Stomach (tissue), 4 donors: Measurements from ENCODE around the gene FAM163B.

Experiments used
- POLR2AphosphoS5 ChIP-seq, 3 donors: sonication (generic); formaldehyde crosslinking; IDR thresholded peaks; one replicate each; pipeline ENCODE4 v1.6.1; 2016; ENCODE audit warnings: antibody characterized with exemption in 3 of 3
- TF ChIP-seq, protein P1 (sequence below), 7 experiments: fragments of 450-650 bp in 4 of 7; fragments of 200-600 bp in 3 of 7; sonication (generic) in 3 of 7; IDR thresholded peaks; one replicate each; pipeline ENCODE4 v1.5.1; 2016 to 2019; ENCODE audit warnings: antibody characterized with exemption in 7 of 7, control low read depth in 2 of 7, mild to moderate bottlenecking in 1 of 7

DNA sequence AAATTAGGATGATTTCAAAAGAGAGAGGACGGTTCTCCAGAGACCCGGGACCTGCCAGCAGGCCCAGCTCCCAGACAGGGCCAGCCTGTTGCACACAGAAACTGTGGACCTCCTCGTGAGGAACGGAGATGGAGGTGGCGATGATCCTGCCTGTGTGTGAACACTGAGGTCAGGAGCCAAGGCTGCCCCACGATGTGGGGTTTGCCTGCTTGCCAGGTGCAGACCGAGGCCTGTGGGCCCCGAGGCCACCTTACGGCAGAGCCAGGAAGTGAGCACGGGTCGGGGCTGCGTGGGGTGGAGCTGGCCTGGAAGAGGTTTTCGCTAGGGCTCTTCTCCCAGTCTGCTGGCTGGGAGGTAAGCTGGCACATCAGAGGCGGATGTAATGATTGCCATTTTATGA lies 4.3 kb downstream of the FAM163B start:
- TF ChIP-seq, protein P1, sequence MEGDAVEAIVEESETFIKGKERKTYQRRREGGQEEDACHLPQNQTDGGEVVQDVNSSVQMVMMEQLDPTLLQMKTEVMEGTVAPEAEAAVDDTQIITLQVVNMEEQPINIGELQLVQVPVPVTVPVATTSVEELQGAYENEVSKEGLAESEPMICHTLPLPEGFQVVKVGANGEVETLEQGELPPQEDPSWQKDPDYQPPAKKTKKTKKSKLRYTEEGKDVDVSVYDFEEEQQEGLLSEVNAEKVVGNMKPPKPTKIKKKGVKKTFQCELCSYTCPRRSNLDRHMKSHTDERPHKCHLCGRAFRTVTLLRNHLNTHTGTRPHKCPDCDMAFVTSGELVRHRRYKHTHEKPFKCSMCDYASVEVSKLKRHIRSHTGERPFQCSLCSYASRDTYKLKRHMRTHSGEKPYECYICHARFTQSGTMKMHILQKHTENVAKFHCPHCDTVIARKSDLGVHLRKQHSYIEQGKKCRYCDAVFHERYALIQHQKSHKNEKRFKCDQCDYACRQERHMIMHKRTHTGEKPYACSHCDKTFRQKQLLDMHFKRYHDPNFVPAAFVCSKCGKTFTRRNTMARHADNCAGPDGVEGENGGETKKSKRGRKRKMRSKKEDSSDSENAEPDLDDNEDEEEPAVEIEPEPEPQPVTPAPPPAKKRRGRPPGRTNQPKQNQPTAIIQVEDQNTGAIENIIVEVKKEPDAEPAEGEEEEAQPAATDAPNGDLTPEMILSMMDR (IDR thresholded peaks at IDR 0.05): no peak
- TF ChIP-seq POLR2AphosphoS5 (IDR thresholded peaks at IDR 0.05): no peak
